ENCODE measurements around the gene GIMAP1.

Gene GIMAP1

GRCh38 chr7:150748376-150748775, 32.0 kb downstream of the GIMAP1 start:
- no peak for DNase-seq (ENCODE audit: low read depth in 2 of 2)

- DNase-seq (ENCODE audit: low read depth in 2 of 2), result no peak
Measured at GRCh38 chr7:150751702-150752101, 35.3 kb downstream of the GIMAP1 start.

- no peak for DNase-seq (ENCODE audit: low read depth in 2 of 2)
Measured at GRCh38 chr7:150753239-150753638, 36.8 kb downstream of the GIMAP1 start.

GRCh38 chr7:150753826-150754603, 37.6 kb downstream of the GIMAP1 start:
- DNase-seq (ENCODE audit: low read depth in 2 of 2), result no peak

GRCh38 chr7:150754951-150755350, 38.5 kb downstream of the GIMAP1 start:
- DNase-seq (ENCODE audit: low read depth in 2 of 2), result no peak

GRCh38 chr7:150755473-150756099, 39.2 kb downstream of the GIMAP1 start:
- DNase-seq (ENCODE audit: low read depth in 2 of 2), result peak in 1 of 2 donors; percentile 56

- no peak for DNase-seq (ENCODE audit: low read depth in 2 of 2)
Measured at GRCh38 chr7:150756166-150756565, 39.8 kb downstream of the GIMAP1 start.

- no peak for DNase-seq (ENCODE audit: low read depth in 2 of 2)
Measured at GRCh38 chr7:150756858-150757257, 40.4 kb downstream of the GIMAP1 start.

- DNase-seq (ENCODE audit: low read depth in 2 of 2), result no peak
Measured at GRCh38 chr7:150759479-150759878, 43.1 kb downstream of the GIMAP1 start.

- DNase-seq (ENCODE audit: low read depth in 2 of 2), result no peak
Measured at GRCh38 chr7:150766334-150766709, 49.9 kb downstream of the GIMAP1 start.

- no peak for DNase-seq (ENCODE audit: low read depth in 2 of 2)
Measured at GRCh38 chr7:150769768-150770167, 53.4 kb downstream of the GIMAP1 start.
